ENCODE data around the gene AMER2. TPM values are rescaled to one million over a fixed set of nuclear protein-coding genes. Genes with fewer than 3 reads are reported as not detected.
A peak's percentile ranks its signal among the peaks of the same experiment; 100 is the strongest.

The AMER2 gene
- total RNA-seq, 1 donor from 2014 or later: not detected

- Histone ChIP-seq H3K27ac (no peak overlapping the region), H3K36me3 (no peaks in the 10 kb centered on the region), H3K9me3 (no peaks in the 10 kb centered on the region), H3K4me3 (no peak overlapping the region), H3K27me3 (ENCODE audit: low read depth) (peaks cover 32% of the 10 kb centered on the region), H3K4me1 (no peaks in the 10 kb centered on the region)
- DNase-seq: no peak
- no peak for ATAC-seq
- TF ChIP-seq CTCF (IDR thresholded peaks at IDR 0.05): no peak
- intact Hi-C loops (cut with DNase I): no loop called here
These were observed 4.9 kb upstream of the AMER2 start for GRCh38 chr13:25177012-25177411.

- ATAC-seq (no peak), DNase-seq (no peak)
- H3K27me3 ChIP-seq (ENCODE audit: low read depth): peaks cover 48% of the 10 kb centered on the region
- no peak for TF ChIP-seq CTCF (IDR thresholded peaks at IDR 0.05)
- H3K27ac ChIP-seq: no peak overlapping the region
- H3K4me1 ChIP-seq: no peaks in the 10 kb centered on the region
- intact Hi-C loops (cut with DNase I): no loop called here
- H3K4me3 ChIP-seq: no peak overlapping the region
- H3K9me3 ChIP-seq: no peaks in the 10 kb centered on the region
- H3K36me3 ChIP-seq: no peaks in the 10 kb centered on the region
These were observed 3.3 kb upstream of the AMER2 start for GRCh38 chr13:25175431-25175830.

DNA sequence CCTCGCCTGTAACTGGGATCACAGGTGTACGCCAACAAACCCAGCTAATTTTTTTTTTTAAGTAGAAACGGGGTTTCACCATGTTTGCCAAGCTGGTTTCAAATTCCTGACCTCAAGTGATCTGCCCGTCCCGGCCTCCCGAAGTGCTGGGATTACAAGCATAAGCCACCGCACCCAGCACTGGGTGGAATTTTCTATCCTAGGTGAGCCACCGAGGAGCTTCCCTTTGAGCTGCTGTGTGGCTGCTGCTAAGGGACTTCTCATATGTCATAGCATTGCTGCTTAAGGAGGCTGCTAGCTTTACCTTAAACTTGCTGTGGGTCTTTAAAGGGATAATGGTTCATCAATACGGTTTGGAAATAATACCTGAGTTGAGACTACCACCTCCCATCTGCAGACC, 2.9 kb upstream of the AMER2 start:
- Histone ChIP-seq H3K4me1 (no peaks in the 10 kb centered on the region), H3K4me3 (no peak overlapping the region), H3K36me3 (no peaks in the 10 kb centered on the region), H3K27me3 (ENCODE audit: low read depth) (peaks cover 52% of the 10 kb centered on the region), H3K9me3 (no peaks in the 10 kb centered on the region), H3K27ac (no peak overlapping the region)
- DNase-seq (no peak), ATAC-seq (no peak)
- intact Hi-C loops (cut with DNase I): no loop called here
- TF ChIP-seq CTCF (IDR thresholded peaks at IDR 0.05): no peak

- TF ChIP-seq CTCF (IDR thresholded peaks at IDR 0.05): no peak
- Histone ChIP-seq H3K36me3 (no peaks in the 10 kb centered on the region), H3K4me3 (no peak overlapping the region), H3K27me3 (ENCODE audit: low read depth) (peaks cover 59% of the 10 kb centered on the region), H3K4me1 (no peaks in the 10 kb centered on the region), H3K9me3 (no peaks in the 10 kb centered on the region), H3K27ac (no peak overlapping the region)
- intact Hi-C loops (cut with DNase I): no loop called here
- DNase-seq (no peak), ATAC-seq (no peak)
These were observed 2.2 kb upstream of the AMER2 start for GRCh38 chr13:25174304-25174703.

DNA sequence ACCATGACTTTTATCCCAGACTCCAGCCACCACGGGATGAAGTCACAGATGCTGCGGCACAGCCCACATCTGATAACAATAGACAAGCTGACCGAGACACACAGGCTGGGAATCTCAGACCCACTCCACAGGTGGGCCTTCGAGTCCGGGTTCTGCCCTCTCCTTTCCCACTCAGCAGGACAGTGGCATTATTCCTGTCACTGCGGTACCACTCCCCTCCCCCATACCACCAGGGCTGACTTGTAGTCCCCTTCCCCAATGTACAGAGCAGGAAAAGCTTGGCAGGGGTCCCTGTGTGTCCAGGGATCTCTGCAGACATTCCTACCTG, 179 bp upstream of the AMER2 start:
- no peak for TF ChIP-seq CTCF (IDR thresholded peaks at IDR 0.05)
- Histone ChIP-seq H3K4me3 (no peak overlapping the region), H3K27ac (no peak overlapping the region), H3K9me3 (no peaks in the 10 kb centered on the region), H3K4me1 (no peaks in the 10 kb centered on the region), H3K36me3 (no peaks in the 10 kb centered on the region), H3K27me3 (ENCODE audit: low read depth) (peaks cover 65% of the 10 kb centered on the region)
- DNase-seq (no peak), ATAC-seq (no peak)
- intact Hi-C loops (cut with DNase I): no loop called here

DNA sequence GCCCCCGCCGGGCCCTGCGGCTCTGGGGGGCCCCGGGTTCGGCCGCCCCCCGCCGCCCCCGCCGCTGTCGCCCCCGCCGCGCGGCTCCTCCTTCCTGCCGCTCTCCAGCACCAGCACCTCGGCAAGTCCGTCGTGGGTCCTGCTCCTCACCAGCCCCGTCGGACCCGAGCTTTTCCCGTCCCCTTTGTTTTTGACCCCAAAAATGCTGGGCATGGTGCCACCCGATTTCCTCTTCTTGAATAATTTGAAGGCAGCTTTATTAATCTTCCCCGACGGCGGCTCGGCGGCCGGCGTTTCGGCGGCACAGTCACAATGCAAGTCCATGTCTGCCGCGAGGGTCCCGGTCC, 945 bp downstream of the AMER2 start:
- no peaks in the 10 kb centered on the region for H3K4me1 ChIP-seq
- H3K27me3 ChIP-seq (ENCODE audit: low read depth): peaks cover 63% of the 10 kb centered on the region
- peak overlapping the region; percentile 39 for H3K4me3 ChIP-seq
- H3K9me3 ChIP-seq: no peaks in the 10 kb centered on the region
- no peak overlapping the region for H3K27ac ChIP-seq
- no peak for ATAC-seq
- TF ChIP-seq CTCF (IDR thresholded peaks at IDR 0.05): no peak
- DNase-seq: no peak
- intact Hi-C loops (cut with DNase I): no loop called here
- H3K36me3 ChIP-seq: no peaks in the 10 kb centered on the region

Measured in lower lobe of right lung (tissue), 2 donors.